ENCODE results near the gene GSTM3.

The GSTM3 gene

GRCh38 chr1:109726007-109726406, 14.8 kb downstream of the GSTM3 start:
- TF ChIP-seq CTCF (IDR thresholded peaks at IDR 0.05; ENCODE audit: low read depth, low read length) (no peak), MYC (IDR thresholded peaks at IDR 0.05; ENCODE audit: low read depth, low read length) (no peak), MAX (IDR thresholded peaks at IDR 0.05; ENCODE audit: low read depth, low read length) (no peak), POLR2A (IDR thresholded peaks at IDR 0.05; ENCODE audit: extremely low read depth, insufficient read length) (no peak)
- no peak overlapping the region for H3K4me3 ChIP-seq (ENCODE audit: low read depth, low read length)
- no peak for DNase-seq (ENCODE audit: low read depth)

- no peak for TF ChIP-seq CTCF (IDR thresholded peaks at IDR 0.05; ENCODE audit: low read depth, low read length)
- TF ChIP-seq MYC (IDR thresholded peaks at IDR 0.05; ENCODE audit: low read depth, low read length) = no peak
- no peak for TF ChIP-seq POLR2A (IDR thresholded peaks at IDR 0.05; ENCODE audit: extremely low read depth, insufficient read length)
- no peak for TF ChIP-seq MAX (IDR thresholded peaks at IDR 0.05; ENCODE audit: low read depth, low read length)
- no peak overlapping the region for H3K4me3 ChIP-seq (ENCODE audit: low read depth, low read length)
- DNase-seq (ENCODE audit: low read depth) = no peak
Observed at GRCh38 chr1:109725510-109725909, 15.3 kb downstream of the GSTM3 start.

GRCh38 chr1:109724933-109725332, 15.9 kb downstream of the GSTM3 start:
- H3K4me3 ChIP-seq (ENCODE audit: low read depth, low read length) = no peak overlapping the region
- DNase-seq (ENCODE audit: low read depth) = no peak
- no peak for TF ChIP-seq CTCF (IDR thresholded peaks at IDR 0.05; ENCODE audit: low read depth, low read length)
- TF ChIP-seq MAX (IDR thresholded peaks at IDR 0.05; ENCODE audit: low read depth, low read length) = no peak
- no peak for TF ChIP-seq POLR2A (IDR thresholded peaks at IDR 0.05; ENCODE audit: extremely low read depth, insufficient read length)
- no peak for TF ChIP-seq MYC (IDR thresholded peaks at IDR 0.05; ENCODE audit: low read depth, low read length)

GRCh38 chr1:109722908-109723691, 17.7 kb downstream of the GSTM3 start:
- H3K4me3 ChIP-seq (ENCODE audit: low read depth, low read length) = no peak overlapping the region
- DNase-seq (ENCODE audit: low read depth) = no peak
- TF ChIP-seq MYC (IDR thresholded peaks at IDR 0.05; ENCODE audit: low read depth, low read length) (no peak), POLR2A (IDR thresholded peaks at IDR 0.05; ENCODE audit: extremely low read depth, insufficient read length) (no peak), CTCF (IDR thresholded peaks at IDR 0.05; ENCODE audit: low read depth, low read length) (no peak), MAX (IDR thresholded peaks at IDR 0.05; ENCODE audit: low read depth, low read length) (no peak)

- no peak for DNase-seq (ENCODE audit: low read depth)
- TF ChIP-seq MAX (IDR thresholded peaks at IDR 0.05; ENCODE audit: low read depth, low read length) (no peak), CTCF (IDR thresholded peaks at IDR 0.05; ENCODE audit: low read depth, low read length) (no peak), POLR2A (IDR thresholded peaks at IDR 0.05; ENCODE audit: extremely low read depth, insufficient read length) (no peak), MYC (IDR thresholded peaks at IDR 0.05; ENCODE audit: low read depth, low read length) (no peak)
- no peak overlapping the region for H3K4me3 ChIP-seq (ENCODE audit: low read depth, low read length)
Observed at GRCh38 chr1:109721971-109722370, 18.9 kb downstream of the GSTM3 start.

Data from NB4 (cell line).